Hematopoietic multipotent progenitor cell treated with erythropoietin and hydrocortisone succinate and interleukin-3 and kit ligand, for 4 days (in vitro differentiated cells): ENCODE results near the gene LAMA1.
A peak's percentile ranks its signal among the peaks of the same experiment; 100 is the strongest.

ENCODE experiments used
- DNase-seq: peaks from one replicate; pipeline ENCODE4 v3.0.0-alpha.2; 2015

LAMA1 gene

GRCh38 chr18:7048081-7048480 lies 69.5 kb downstream of the LAMA1 start:
- no peak for DNase-seq

GRCh38 chr18:7047336-7047735 lies 70.3 kb downstream of the LAMA1 start:
- DNase-seq = no peak

- DNase-seq = peak; percentile 35
Observed at GRCh38 chr18:7038330-7038851, 79.2 kb downstream of the LAMA1 start.

GRCh38 chr18:7037470-7037869 lies 80.1 kb downstream of the LAMA1 start:
- DNase-seq = no peak

GRCh38 chr18:7035807-7036206 lies 81.8 kb downstream of the LAMA1 start:
- no peak for DNase-seq

- no peak for DNase-seq
Observed at GRCh38 chr18:7034924-7035323, 82.7 kb downstream of the LAMA1 start.

- DNase-seq = no peak
Observed at GRCh38 chr18:7032537-7032936, 85.1 kb downstream of the LAMA1 start.

- DNase-seq = no peak
Observed at GRCh38 chr18:7028625-7029024, 89.0 kb downstream of the LAMA1 start.

- no peak for DNase-seq
Observed at GRCh38 chr18:7025194-7025593, 92.4 kb downstream of the LAMA1 start.

- no peak for DNase-seq
Observed at GRCh38 chr18:7023581-7023980, 94.0 kb downstream of the LAMA1 start.

GRCh38 chr18:7023063-7023580 lies 94.5 kb downstream of the LAMA1 start:
- DNase-seq = no peak

- peak; percentile 68 for DNase-seq
Observed at GRCh38 chr18:7021994-7022840, 95.4 kb downstream of the LAMA1 start.

- no peak for DNase-seq
Observed at GRCh38 chr18:7020995-7021777, 96.4 kb downstream of the LAMA1 start.

- DNase-seq = no peak
Observed at GRCh38 chr18:7017013-7017412, 100.6 kb downstream of the LAMA1 start.

GRCh38 chr18:7011142-7011541 lies 106.5 kb downstream of the LAMA1 start:
- no peak for DNase-seq

- DNase-seq = no peak
Observed at GRCh38 chr18:7004009-7004408, 113.6 kb downstream of the LAMA1 start.

GRCh38 chr18:7002107-7002506 lies 115.5 kb downstream of the LAMA1 start:
- DNase-seq = no peak

GRCh38 chr18:7000484-7001096 lies 117.0 kb downstream of the LAMA1 start:
- peak; percentile 68 for DNase-seq

GRCh38 chr18:6997808-6998207 lies 119.8 kb downstream of the LAMA1 start:
- DNase-seq = peak; percentile 77

- DNase-seq = peak; percentile 4
Observed at GRCh38 chr18:6994771-6995430, 122.7 kb downstream of the LAMA1 start.

- DNase-seq = no peak
Observed at GRCh38 chr18:6994056-6994770, 123.4 kb downstream of the LAMA1 start.

- no peak for DNase-seq
Observed at GRCh38 chr18:6992761-6993160, 124.8 kb downstream of the LAMA1 start.
